ENCODE data around the gene SSBP4. TPM values are rescaled to one million over a fixed set of nuclear protein-coding genes. Genes with fewer than 3 reads are reported as not detected.
A peak's percentile ranks its signal among the peaks of the same experiment; 100 is the strongest.

SSBP4 gene
- total and polyA plus RNA-seq, 2 of the 4 experiments (the other 2 are of a cell fraction): 14.9 to 39.7 TPM

DNA sequence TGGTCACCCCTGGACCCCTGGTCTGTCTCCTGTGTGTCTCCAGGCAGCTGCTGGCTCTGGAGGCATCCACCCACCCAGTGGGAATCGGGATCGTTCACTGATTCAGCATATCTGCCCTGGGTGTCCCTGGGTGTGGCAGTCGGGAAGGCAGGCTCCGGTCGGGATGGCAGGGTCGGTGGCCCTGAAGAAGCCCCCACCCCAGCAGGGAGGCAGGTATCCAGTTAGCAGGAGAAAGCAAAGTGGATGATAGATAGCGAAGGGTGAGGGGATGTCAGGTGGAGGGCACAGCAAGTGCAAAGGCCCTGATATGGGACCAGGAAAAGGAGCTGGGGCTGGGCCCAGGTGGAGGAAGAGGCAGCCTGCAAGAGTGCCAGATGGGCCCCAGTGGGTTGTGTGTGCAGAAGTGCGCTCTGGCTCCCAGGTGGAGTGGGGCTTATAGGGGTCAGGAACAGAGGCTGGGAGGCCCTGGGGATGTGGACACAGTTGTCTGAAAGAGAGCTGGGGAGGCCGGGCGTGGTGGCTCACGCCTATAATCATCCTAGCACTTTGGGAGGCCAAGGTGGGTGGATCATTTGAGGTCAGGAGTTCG, 2.3 kb downstream of the SSBP4 start:
- TF ChIP-seq, protein P1, sequence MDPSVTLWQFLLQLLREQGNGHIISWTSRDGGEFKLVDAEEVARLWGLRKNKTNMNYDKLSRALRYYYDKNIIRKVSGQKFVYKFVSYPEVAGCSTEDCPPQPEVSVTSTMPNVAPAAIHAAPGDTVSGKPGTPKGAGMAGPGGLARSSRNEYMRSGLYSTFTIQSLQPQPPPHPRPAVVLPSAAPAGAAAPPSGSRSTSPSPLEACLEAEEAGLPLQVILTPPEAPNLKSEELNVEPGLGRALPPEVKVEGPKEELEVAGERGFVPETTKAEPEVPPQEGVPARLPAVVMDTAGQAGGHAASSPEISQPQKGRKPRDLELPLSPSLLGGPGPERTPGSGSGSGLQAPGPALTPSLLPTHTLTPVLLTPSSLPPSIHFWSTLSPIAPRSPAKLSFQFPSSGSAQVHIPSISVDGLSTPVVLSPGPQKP (IDR thresholded peaks at IDR 0.05; ENCODE audit: borderline replicate concordance, low read depth, low read length): no peak
- TF ChIP-seq, protein P2, sequence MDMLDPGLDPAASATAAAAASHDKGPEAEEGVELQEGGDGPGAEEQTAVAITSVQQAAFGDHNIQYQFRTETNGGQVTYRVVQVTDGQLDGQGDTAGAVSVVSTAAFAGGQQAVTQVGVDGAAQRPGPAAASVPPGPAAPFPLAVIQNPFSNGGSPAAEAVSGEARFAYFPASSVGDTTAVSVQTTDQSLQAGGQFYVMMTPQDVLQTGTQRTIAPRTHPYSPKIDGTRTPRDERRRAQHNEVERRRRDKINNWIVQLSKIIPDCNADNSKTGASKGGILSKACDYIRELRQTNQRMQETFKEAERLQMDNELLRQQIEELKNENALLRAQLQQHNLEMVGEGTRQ (IDR thresholded peaks at IDR 0.05; ENCODE audit: low read depth, low read length): no peak
- TF ChIP-seq RCOR1 (IDR thresholded peaks at IDR 0.05; ENCODE audit: insufficient replicate concordance, low read length) (no peak), CHD1 (IDR thresholded peaks at IDR 0.05; ENCODE audit: low read depth, low read length) (no peak), RFX5 (IDR thresholded peaks at IDR 0.05; ENCODE audit: low read depth, low read length) (no peak), POLR2A (IDR thresholded peaks at IDR 0.05; ENCODE audit: low read depth, low read length) (no peak), FOS (IDR thresholded peaks at IDR 0.05; ENCODE audit: low read depth, low read length) (no peak), MAZ (IDR thresholded peaks at IDR 0.05; ENCODE audit: borderline replicate concordance, low read depth, low read length) (no peak), NFE2L2 (IDR thresholded peaks at IDR 0.05; ENCODE audit: low read depth, low read length) (no peak)
- TF ChIP-seq, protein P3, sequence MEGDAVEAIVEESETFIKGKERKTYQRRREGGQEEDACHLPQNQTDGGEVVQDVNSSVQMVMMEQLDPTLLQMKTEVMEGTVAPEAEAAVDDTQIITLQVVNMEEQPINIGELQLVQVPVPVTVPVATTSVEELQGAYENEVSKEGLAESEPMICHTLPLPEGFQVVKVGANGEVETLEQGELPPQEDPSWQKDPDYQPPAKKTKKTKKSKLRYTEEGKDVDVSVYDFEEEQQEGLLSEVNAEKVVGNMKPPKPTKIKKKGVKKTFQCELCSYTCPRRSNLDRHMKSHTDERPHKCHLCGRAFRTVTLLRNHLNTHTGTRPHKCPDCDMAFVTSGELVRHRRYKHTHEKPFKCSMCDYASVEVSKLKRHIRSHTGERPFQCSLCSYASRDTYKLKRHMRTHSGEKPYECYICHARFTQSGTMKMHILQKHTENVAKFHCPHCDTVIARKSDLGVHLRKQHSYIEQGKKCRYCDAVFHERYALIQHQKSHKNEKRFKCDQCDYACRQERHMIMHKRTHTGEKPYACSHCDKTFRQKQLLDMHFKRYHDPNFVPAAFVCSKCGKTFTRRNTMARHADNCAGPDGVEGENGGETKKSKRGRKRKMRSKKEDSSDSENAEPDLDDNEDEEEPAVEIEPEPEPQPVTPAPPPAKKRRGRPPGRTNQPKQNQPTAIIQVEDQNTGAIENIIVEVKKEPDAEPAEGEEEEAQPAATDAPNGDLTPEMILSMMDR (conservative IDR thresholded peaks at IDR 0.05; ENCODE audit: low read depth, low read length): no peak
- peaks cover 57% of the 10 kb centered on the region for H4K20me1 ChIP-seq (ENCODE audit: insufficient read depth, low read length)
- POLR2A ChIA-PET (ENCODE audit: unreplicated experiment): interaction anchor here (0.6 to 1.2 kb wide), 2 partner anchors 9 to 99 kb away, joined by 3 read pairs; no protein-coding TSS in a partner anchor

More for the DNA sequence above, 2.3 kb downstream of the SSBP4 start:
- 0 out of 2 replicates have a peak overlapping the region, but pooled peaks have one; percentile 41 for H3K14ac ChIP-seq (replicated peaks; ENCODE audit: low read depth, low read length)
- no peak overlapping the region for H4K8ac ChIP-seq (ENCODE audit: low read depth in 2 of 2, low read length in 2 of 2)
- no peaks in the 10 kb centered on the region for H3K36me3 ChIP-seq (ENCODE audit: control insufficient read depth, insufficient read depth, low read length)
- no peak overlapping the region for H2AFZ ChIP-seq (replicated peaks; ENCODE audit: low read length, poor library complexity)
- H3K4me3 ChIP-seq (ENCODE audit: insufficient read depth, low read depth, low read length): no peak overlapping the region
- 92% methylated on average over 4 of the region's 12 CpGs; no CpG with 5 or more reads in 1 of the 2 experiments for WGBS, 2 experiments (ENCODE audit: extremely low coverage in 2 of 2, insufficient read length in 1 of 2)
- H3K23ac ChIP-seq (ENCODE audit: low read depth, low read length): peak overlapping the region; percentile 57
- H3K4ac ChIP-seq (ENCODE audit: low read depth, low read length): peak overlapping the region; percentile 3
- in situ Hi-C loops (cut with MboI; ENCODE audit: low sequenced_read_pairs) (no loop called here), intact Hi-C loops (cut with micrococcal nuclease) (no loop called here), dilution Hi-C loops (cut with HindIII; ENCODE audit: low sequenced_read_pairs, unreplicated experiment) (no loop called here)
- H2BK20ac ChIP-seq (ENCODE audit: low read depth, low read length): no peak overlapping the region
- no peak overlapping the region for H3K9ac ChIP-seq (ENCODE audit: low read depth, low read length)
- H3K9me1 ChIP-seq (ENCODE audit: insufficient read depth, low read length): peaks cover 23% of the 10 kb centered on the region
- H2BK120ac ChIP-seq (ENCODE audit: low read depth, low read length): no peak overlapping the region
- H2BK5ac ChIP-seq (ENCODE audit: low read depth, low read length, poor library complexity, severe bottlenecking): no peak overlapping the region
- no peak overlapping the region for H4K5ac ChIP-seq (ENCODE audit: low read depth, low read length)
- H4K91ac ChIP-seq (ENCODE audit: insufficient read depth, low read depth, low read length): no peak overlapping the region
- no peaks in the 10 kb centered on the region for H3K27me3 ChIP-seq (ENCODE audit: control insufficient read depth, insufficient read depth, low read length)
- peaks cover 4 to 68% of the 10 kb centered on the region in 2 experiments for H3K79me1 ChIP-seq (ENCODE audit: low read depth in 1 of 2, low read length in 2 of 2)
- no peak for DNase-seq
- H3K56ac ChIP-seq (ENCODE audit: extremely low read depth, insufficient read depth, low read length): no peak overlapping the region
- H3K4me1 ChIP-seq (ENCODE audit: control insufficient read depth, insufficient read depth, low read length): peaks cover 30% of the 10 kb centered on the region
- 0 out of 2 replicates have a peak overlapping the region, but pooled peaks have one; percentile 56 for H2AK5ac ChIP-seq (ENCODE audit: low read depth, low read length)
- no peak overlapping the region for H3K18ac ChIP-seq (ENCODE audit: low read depth, low read length)
- CTCF ChIA-PET: interaction anchor here (0.6 to 0.8 kb wide), 3 partner anchors 57 to 239 kb away, joined by 3 to 4 read pairs (median 3); no protein-coding TSS in a partner anchor
- H2BK15ac ChIP-seq (ENCODE audit: low read depth, low read length): no peak overlapping the region
- no peaks in the 10 kb centered on the region for H3K9me3 ChIP-seq (ENCODE audit: control insufficient read depth, insufficient read depth, low read length)
- H3K27ac ChIP-seq (ENCODE audit: insufficient read depth, low read length): no peak overlapping the region
- no peak overlapping the region for H2AK9ac ChIP-seq (replicated peaks; ENCODE audit: low read depth, low read length, poor library complexity)
- H3K4me2 ChIP-seq (ENCODE audit: low read depth, low read length): no peak overlapping the region; the same call in 1 of the 2 replicates
- no peak for ATAC-seq (ENCODE audit: low read depth)
- BruUV-seq (replicated peaks): no TSS peak
